PC-9 (cell line): ENCODE data around the gene NUP107. TPM values are rescaled to one million over a fixed set of nuclear protein-coding genes. Genes with fewer than 3 reads are reported as not detected.

Experiments used
- BruUV-seq: library from RNA; stranded (reverse); fragments of 400-500 nt; replicated peaks from 2 replicates; lab custom pipeline; 2021; lab: Mats Ljungman, UMichigan
- CTCF ChIA-PET: fragments of 300-600 bp; sonication (Branson Sonifier 250); formaldehyde crosslinking; loops from one replicate; lab custom pipeline; 2022; ENCODE audit warnings: antibody characterized with exemption; lab: Charles Lee
- POLR2A ChIA-PET: fragments of 300-600 bp; sonication (Branson Sonifier 250); formaldehyde crosslinking; loops from one replicate; lab custom pipeline; 2022; ENCODE audit warnings: antibody characterized with exemption; ENCODE audit not compliant: unreplicated experiment; lab: Charles Lee
- DNase-seq, 2 experiments: peaks; one replicate each; pipeline versions ENCODE4 v3.0.0 to v3.0.0-alpha.2; 2015 to 2022; ENCODE audit warnings: mixed read lengths in 1 of 2
- H2AFZ ChIP-seq: fragments of 200-600 bp; sonication (generic); 2 replicates; pipeline ENCODE4 v1.8.1; 2017; ENCODE audit warnings: antibody characterized with exemption
- H3F3A ChIP-seq: fragments of 200-600 bp; sonication (generic); 2 replicates; pipeline ENCODE4 v1.8.1; 2017; ENCODE audit warnings: antibody characterized with exemption, mild to moderate bottlenecking, low read depth; ENCODE audit not compliant: insufficient read depth
- H3K27ac ChIP-seq: fragments of 200-600 bp; sonication (generic); 2 replicates; pipeline ENCODE4 v1.6.1; 2016; ENCODE audit warnings: mixed run types
- H3K27me3 ChIP-seq: fragments of 200-600 bp; sonication (generic); 2 replicates; pipeline ENCODE4 v1.6.1; 2016; ENCODE audit warnings: low read depth, mixed run types; ENCODE audit not compliant: insufficient read depth
- H3K36me3 ChIP-seq: fragments of 200-600 bp; sonication (generic); 2 replicates; pipeline ENCODE4 v1.6.1; 2016; ENCODE audit warnings: low read depth, mixed run types
- H3K4me1 ChIP-seq: fragments of 200-600 bp; sonication (generic); replicated peaks from 2 replicates; pipeline ENCODE4 v1.6.1; 2016; ENCODE audit warnings: mixed run types; ENCODE audit not compliant: insufficient read depth
- H3K4me2 ChIP-seq: fragments of 200-600 bp; sonication (generic); 2 replicates; pipeline ENCODE4 v1.6.1; 2017; ENCODE audit warnings: mixed run types
- H3K4me3 ChIP-seq: fragments of 200-600 bp; sonication (generic); 2 replicates; pipeline ENCODE4 v1.6.1; 2016; ENCODE audit warnings: mixed run types
- H3K79me2 ChIP-seq: fragments of 200-600 bp; sonication (generic); 2 replicates; pipeline ENCODE4 v1.6.1; 2017; ENCODE audit warnings: low read depth, mixed run types
- H3K9me2 ChIP-seq: fragments of 200-600 bp; sonication (generic); 2 replicates; pipeline ENCODE4 v1.8.1; 2017; ENCODE audit warnings: mild to moderate bottlenecking; ENCODE audit not compliant: insufficient read depth
- H3K9me3 ChIP-seq: fragments of 200-600 bp; sonication (generic); 2 replicates; pipeline ENCODE4 v1.8.1; 2016; ENCODE audit warnings: low read depth; ENCODE audit not compliant: insufficient read depth
- H4K20me1 ChIP-seq: fragments of 200-600 bp; sonication (generic); 2 replicates; pipeline ENCODE4 v1.8.1; 2017; ENCODE audit not compliant: insufficient read depth
- CTCF ChIP-seq: fragments of 200-600 bp; sonication (generic); conservative IDR thresholded peaks from 2 replicates; pipeline ENCODE4 v1.6.1; 2017; ENCODE audit warnings: mixed run types, antibody characterized with exemption, mild to moderate bottlenecking, moderate library complexity
- EZH2 ChIP-seq: fragments of 200-600 bp; sonication (generic); IDR thresholded peaks from 2 replicates; pipeline ENCODE4 v1.8.0; 2017; ENCODE audit warnings: antibody characterized with exemption, low read depth
- intact Hi-C: fragments of 100-400 bp; cut with micrococcal nuclease; formaldehyde crosslinking; loops from one replicate; pipeline ENCODE4 v1.10.0; 2022; ENCODE audit not compliant: unreplicated experiment
- total RNA-seq: library from RNA; stranded (reverse); gene quantifications from 2 replicates; pipeline ENCODE4 v1.2.3, GENCODE V29; 2021

Gene NUP107
- total RNA-seq, 1 experiment from 2014 or later = 84.9 TPM

- BruUV-seq = no TSS peak
- no peaks in the 10 kb centered on the region for H4K20me1 ChIP-seq
- no peaks in the 10 kb centered on the region for H3K36me3 ChIP-seq
- ChIA-PET POLR2A (no interaction called here), CTCF (no interaction called here)
- H2AFZ ChIP-seq = no peak overlapping the region
- H3K27ac ChIP-seq = no peak overlapping the region
- H3F3A ChIP-seq = peaks cover 6% of the 10 kb centered on the region; the same call in 1 of the 2 replicates
- H3K9me2 ChIP-seq = no peaks in the 10 kb centered on the region
- H3K9me3 ChIP-seq = no peaks in the 10 kb centered on the region
- intact Hi-C loops = no loop called here
- no peaks in the 10 kb centered on the region for H3K79me2 ChIP-seq
- no peak overlapping the region for H3K4me2 ChIP-seq
- no peaks in the 10 kb centered on the region for H3K27me3 ChIP-seq
- no peak for DNase-seq
- no peak for TF ChIP-seq EZH2
- TF ChIP-seq CTCF = no peak
- no peak overlapping the region for H3K4me3 ChIP-seq
- peaks cover 8% of the 10 kb centered on the region for H3K4me1 ChIP-seq
These were observed 15.6 kb upstream of the NUP107 start for GRCh38 chr12:68671179-68671578.

GRCh38 chr12:68673788-68674187 is 13.0 kb upstream of the NUP107 start:
- Histone ChIP-seq H3F3A (peaks cover 3% of the 10 kb centered on the region; the same call in 1 of the 2 replicates), H3K9me2 (no peaks in the 10 kb centered on the region), H3K79me2 (no peaks in the 10 kb centered on the region), H3K27ac (no peak overlapping the region), H3K4me3 (no peak overlapping the region), H2AFZ (no peak overlapping the region), H4K20me1 (no peaks in the 10 kb centered on the region), H3K4me1 (peaks cover 14% of the 10 kb centered on the region), H3K9me3 (no peaks in the 10 kb centered on the region), H3K36me3 (no peaks in the 10 kb centered on the region), H3K27me3 (no peaks in the 10 kb centered on the region), H3K4me2 (no peak overlapping the region)
- intact Hi-C loops = no loop called here
- no TSS peak for BruUV-seq
- ChIA-PET POLR2A (no interaction called here), CTCF (no interaction called here)
- no peak for DNase-seq
- TF ChIP-seq CTCF = no peak
- no peak for TF ChIP-seq EZH2

GRCh38 chr12:68674376-68674775 is 12.4 kb upstream of the NUP107 start:
- Histone ChIP-seq H3K4me2 (no peak overlapping the region), H3K79me2 (no peaks in the 10 kb centered on the region), H3K36me3 (no peaks in the 10 kb centered on the region), H4K20me1 (no peaks in the 10 kb centered on the region), H2AFZ (no peak overlapping the region), H3K27ac (no peak overlapping the region), H3K4me3 (no peak overlapping the region), H3F3A (peaks cover 3% of the 10 kb centered on the region; the same call in 1 of the 2 replicates), H3K9me3 (no peaks in the 10 kb centered on the region), H3K27me3 (no peaks in the 10 kb centered on the region), H3K4me1 (peaks cover 14% of the 10 kb centered on the region), H3K9me2 (no peaks in the 10 kb centered on the region)
- DNase-seq = no peak
- CTCF ChIA-PET = no interaction called here
- no TSS peak for BruUV-seq
- TF ChIP-seq EZH2 = no peak
- no peak for TF ChIP-seq CTCF
- POLR2A ChIA-PET = no interaction called here
- intact Hi-C loops = no loop called here
